HG02943 (cell line): ENCODE results near the gene C8G.

Experiments
- ATAC-seq: cut with Tn5 transposase; IDR thresholded peaks from one replicate; pipeline ENCODE4 v1.9.1; 2021; ENCODE audit warnings: mild to moderate bottlenecking, low read depth, moderate library complexity; ENCODE audit not compliant: unreplicated experiment

The C8G gene

GRCh38 chr9:136952321-136952850 lies 7.3 kb downstream of the C8G start:
- ATAC-seq, result no peak

- ATAC-seq, result no peak
Measured at GRCh38 chr9:136952876-136953770, 8.1 kb downstream of the C8G start.

- no peak for ATAC-seq
Measured at GRCh38 chr9:136953771-136954269, 8.8 kb downstream of the C8G start.

- no peak for ATAC-seq
Measured at GRCh38 chr9:136954270-136955083, 9.4 kb downstream of the C8G start.

GRCh38 chr9:136955202-136955942 lies 10.3 kb downstream of the C8G start:
- ATAC-seq, result no peak

GRCh38 chr9:136955943-136956335 lies 10.9 kb downstream of the C8G start:
- ATAC-seq, result no peak

GRCh38 chr9:136956604-136957003 lies 11.6 kb downstream of the C8G start:
- ATAC-seq, result no peak

GRCh38 chr9:136957461-136957860 lies 12.4 kb downstream of the C8G start:
- ATAC-seq, result no peak

- ATAC-seq, result no peak
Measured at GRCh38 chr9:136957901-136958300, 12.9 kb downstream of the C8G start.

- ATAC-seq, result no peak
Measured at GRCh38 chr9:136958473-136958872, 13.4 kb downstream of the C8G start.

- no peak for ATAC-seq
Measured at GRCh38 chr9:136958898-136959850, 14.1 kb downstream of the C8G start.

GRCh38 chr9:136960212-136960937 lies 15.3 kb downstream of the C8G start:
- no peak for ATAC-seq

- ATAC-seq, result no peak
Measured at GRCh38 chr9:136960938-136961275, 15.9 kb downstream of the C8G start.

GRCh38 chr9:136961279-136962065 lies 16.4 kb downstream of the C8G start:
- ATAC-seq, result no peak

- ATAC-seq, result no peak
Measured at GRCh38 chr9:136962163-136962562, 17.1 kb downstream of the C8G start.

- no peak for ATAC-seq
Measured at GRCh38 chr9:136962701-136963248, 17.7 kb downstream of the C8G start.

- no peak for ATAC-seq
Measured at GRCh38 chr9:136963341-136963740, 18.3 kb downstream of the C8G start.

GRCh38 chr9:136963751-136964150 lies 18.7 kb downstream of the C8G start:
- no peak for ATAC-seq
